Thymus (tissue), 11 donors: Measurements from ENCODE around the gene ABCB4. TPM values are rescaled to one million over a fixed set of nuclear protein-coding genes. Genes with fewer than 3 reads are reported as not detected.
"Not testable (repeated sequence)": the region's sequence is repeated elsewhere in the genome, so short reads cannot be mapped to it uniquely, and the experiment has no call there.

ENCODE experiments used
- DNase-seq, 9 donors: peaks; one replicate each; pipeline ENCODE4 v3.0.0-alpha.2; 2013; ENCODE audit warnings: low spot score in 9 of 9, low read depth in 6 of 9, missing footprints in 1 of 9
- H3K27ac ChIP-seq, 2 donors: one replicate each; pipeline ENCODE4 v1.5.1; 2013; ENCODE audit warnings: control low read depth in 1 of 2, low read depth in 1 of 2, low read length in 1 of 2, mild to moderate bottlenecking in 1 of 2, moderate library complexity in 1 of 2
- H3K27me3 ChIP-seq, 2 donors: one replicate each; pipeline ENCODE4 v1.5.1; 2013; ENCODE audit warnings: low read length in 1 of 2; ENCODE audit not compliant: control insufficient read depth in 2 of 2, insufficient read depth in 1 of 2
- H3K36me3 ChIP-seq, 2 donors: one replicate each; pipeline ENCODE4 v1.5.1; 2013; ENCODE audit warnings: low read length in 1 of 2, mild to moderate bottlenecking in 1 of 2, moderate library complexity in 1 of 2; ENCODE audit not compliant: control insufficient read depth in 2 of 2, insufficient read depth in 2 of 2
- H3K4me1 ChIP-seq, 2 donors: one replicate each; pipeline ENCODE4 v1.5.1; 2013; ENCODE audit warnings: low read length in 2 of 2; ENCODE audit not compliant: control insufficient read depth in 2 of 2, insufficient read depth in 2 of 2
- H3K4me3 ChIP-seq, 2 donors: one replicate each; pipeline ENCODE4 v1.5.1; 2013; ENCODE audit warnings: low read length in 2 of 2, control low read depth in 1 of 2, mild to moderate bottlenecking in 1 of 2
- H3K9me3 ChIP-seq, 2 donors: one replicate each; pipeline ENCODE4 v1.5.1; 2013; ENCODE audit warnings: low read length in 1 of 2, mild to moderate bottlenecking in 1 of 2; ENCODE audit not compliant: control insufficient read depth in 2 of 2, insufficient read depth in 1 of 2
- WGBS: extraction: QIAGEN DNeasy Blood & Tissue Kit; methylation state at CpG from one replicate; pipeline ENCODE4 v1.1.7; 2013; 5-methylcytosine and 5-hydroxymethylcytosine counted together
- polyA plus RNA-seq: library from polyadenylated mRNA; stranded (reverse); fragments of 200-250 nt; gene quantifications from one replicate; pipeline ENCODE4 v1.2.3, GENCODE V29; 2013
- total RNA-seq: library from RNA; stranded (reverse); fragments of 120-200 nt; gene quantifications from one replicate; pipeline ENCODE4 v1.2.4, GENCODE V29; 2013
- donor health status: healthy.

Gene ABCB4
- total and polyA plus RNA-seq, 2 donors, result 0.71 to 1.0 TPM

GRCh38 chr7:87465534-87465880 is 10.0 kb downstream of the ABCB4 start:
- H3K36me3 ChIP-seq, H3K9me3 ChIP-seq, H3K4me1 ChIP-seq, H3K27me3 ChIP-seq, DNase-seq, H3K27ac ChIP-seq, H3K4me3 ChIP-seq: not testable (repeated sequence)
- WGBS, result 90% methylated on average over 7 of the region's 7 CpGs

- H3K4me3 ChIP-seq, result not testable (repeated sequence)
These were observed 10.5 kb downstream of the ABCB4 start for GRCh38 chr7:87464830-87465533.

GRCh38 chr7:87463982-87464381 is 11.5 kb downstream of the ABCB4 start:
- DNase-seq, result no peak
- Histone ChIP-seq H3K27me3 (no peaks in the 10 kb centered on the region), H3K9me3 (no peaks in the 10 kb centered on the region), H3K27ac (no peak overlapping the region), H3K4me3 (no peak overlapping the region), H3K4me1 (no peaks in the 10 kb centered on the region), H3K36me3 (no peaks in the 10 kb centered on the region)
- WGBS, result 90% methylated on average over 2 of the region's 2 CpGs

More at GRCh38 chr7:87464830-87465533, 10.5 kb downstream of the ABCB4 start:
- 84% methylated on average over 16 of the region's 16 CpGs for WGBS
- not testable (repeated sequence) for H3K27ac ChIP-seq, DNase-seq, H3K36me3 ChIP-seq, H3K4me1 ChIP-seq, H3K9me3 ChIP-seq, H3K27me3 ChIP-seq

GRCh38 chr7:87460444-87460843 is 15.0 kb downstream of the ABCB4 start:
- not testable (repeated sequence) for H3K9me3 ChIP-seq, H3K27me3 ChIP-seq, H3K36me3 ChIP-seq, H3K4me3 ChIP-seq, DNase-seq, H3K27ac ChIP-seq, H3K4me1 ChIP-seq
- 95% methylated on average over 3 of the region's 3 CpGs for WGBS

- DNase-seq, result no peak
- 95% methylated on average over 2 of the region's 2 CpGs for WGBS
- Histone ChIP-seq H3K4me1 (no peaks in the 10 kb centered on the region), H3K9me3 (no peaks in the 10 kb centered on the region), H3K36me3 (no peaks in the 10 kb centered on the region), H3K27me3 (no peaks in the 10 kb centered on the region), H3K4me3 (no peak overlapping the region), H3K27ac (no peak overlapping the region)
These were observed 15.5 kb downstream of the ABCB4 start for GRCh38 chr7:87459941-87460340.

GRCh38 chr7:87458148-87458547 is 17.3 kb downstream of the ABCB4 start:
- Histone ChIP-seq H3K27me3 (no peaks in the 10 kb centered on the region), H3K4me1 (no peaks in the 10 kb centered on the region), H3K4me3 (no peak overlapping the region), H3K36me3 (no peaks in the 10 kb centered on the region), H3K9me3 (no peaks in the 10 kb centered on the region), H3K27ac (no peak overlapping the region)
- WGBS, result 90% methylated on average over 3 of the region's 3 CpGs
- no peak for DNase-seq

GRCh38 chr7:87456247-87456646 is 19.2 kb downstream of the ABCB4 start:
- no peaks in the 10 kb centered on the region for H3K9me3 ChIP-seq
- whole genome bisulfite sequencing, result 78% methylated on average over 2 of the region's 2 CpGs
- DNase-seq, result no peak
- H3K4me1 ChIP-seq, result no peaks in the 10 kb centered on the region
- no peaks in the 10 kb centered on the region for H3K27me3 ChIP-seq
- no peak overlapping the region for H3K4me3 ChIP-seq
- H3K27ac ChIP-seq, result no peak overlapping the region
- no peaks in the 10 kb centered on the region for H3K36me3 ChIP-seq

- Histone ChIP-seq H3K27ac (no peak overlapping the region), H3K36me3 (no peaks in the 10 kb centered on the region), H3K9me3 (no peaks in the 10 kb centered on the region), H3K4me3 (no peak overlapping the region), H3K27me3 (no peaks in the 10 kb centered on the region), H3K4me1 (no peaks in the 10 kb centered on the region)
- 95% methylated on average over 4 of the region's 4 CpGs for WGBS
- no peak for DNase-seq
These were observed 23.2 kb downstream of the ABCB4 start for GRCh38 chr7:87452279-87452678.

- no peaks in the 10 kb centered on the region for H3K27me3 ChIP-seq
- no peak for DNase-seq
- H3K4me3 ChIP-seq, result no peak overlapping the region
- H3K27ac ChIP-seq, result no peak overlapping the region
- no peaks in the 10 kb centered on the region for H3K4me1 ChIP-seq
- H3K36me3 ChIP-seq, result no peaks in the 10 kb centered on the region
- H3K9me3 ChIP-seq, result no peaks in the 10 kb centered on the region
- WGBS, result 96% methylated on average over 4 of the region's 4 CpGs
These were observed 24.3 kb downstream of the ABCB4 start for GRCh38 chr7:87451187-87451586.
